Psoas muscle (tissue), 8 donors: ENCODE measurements around the gene MED13L. TPM values are rescaled to one million over a fixed set of nuclear protein-coding genes. Genes with fewer than 3 reads are reported as not detected.

ENCODE experiments used
- ATAC-seq, 4 donors: fragments of 200-7000 bp; cut with Tn5 transposase; one replicate each; pipeline ENCODE4 v1.9.1; 2020; ENCODE audit warnings: moderate library complexity in 3 of 4, mild to moderate bottlenecking in 2 of 4
- DNase-seq, 2 donors: peaks; one replicate each; pipeline ENCODE4 v3.0.0-alpha.2; 2020
- H3K27ac ChIP-seq: fragments of 200-600 bp; one replicate; pipeline ENCODE4 v1.8.0; 2022
- H3K27me3 ChIP-seq, 3 donors: fragments of 200-600 bp in 1 of 3; one replicate each; pipeline versions ENCODE4 v1.6.1 to v1.8.0; 2013 to 2022; ENCODE audit warnings: low read length in 2 of 3, mild to moderate bottlenecking in 2 of 3, moderate library complexity in 1 of 3; ENCODE audit not compliant: insufficient read depth in 3 of 3
- H3K36me3 ChIP-seq, 2 donors: fragments of 200-600 bp in 1 of 2; one replicate each; pipeline versions ENCODE4 v1.6.1 to v1.8.0; 2013 to 2022; ENCODE audit warnings: low read depth in 1 of 2, mild to moderate bottlenecking in 1 of 2, moderate library complexity in 1 of 2; ENCODE audit not compliant: insufficient read depth in 1 of 2
- H3K4me1 ChIP-seq: fragments of 200-600 bp; one replicate; pipeline ENCODE4 v1.8.0; 2022
- H3K4me3 ChIP-seq: fragments of 200-600 bp; one replicate; pipeline ENCODE4 v1.8.0; 2022; ENCODE audit warnings: mild to moderate bottlenecking
- H3K9me3 ChIP-seq: fragments of 200-600 bp; one replicate; pipeline ENCODE4 v1.8.0; 2022
- WGBS, 3 donors: extraction: QIAGEN DNeasy Blood & Tissue Kit; methylation state at CpG; one replicate each; pipeline versions ENCODE4 v1.1.6 to v1.1.7; 2013; 5-methylcytosine and 5-hydroxymethylcytosine counted together
- intact Hi-C, 2 donors: fragments of 100-400 bp; cut with DNase I; formaldehyde crosslinking; loops; one replicate each; pipeline versions ENCODE4 v1.11.0 to v1.14.2; 2022
- polyA plus RNA-seq, 3 donors: library from polyadenylated mRNA; stranded (reverse); fragments of 200-250 nt; gene quantifications; one replicate each; pipeline ENCODE4 v1.2.3, GENCODE V29; 2013
- total RNA-seq, 4 donors: library from RNA; stranded (reverse); fragmentation: NEBNext Ultra II Directional in 2 of 4; extraction: Animal tissue kit (Norgen Biotek cat#: 25700) in 2 of 4; gene quantifications; one replicate each; pipeline versions ENCODE4 v1.2.1 to v1.2.4, GENCODE V29; 2021 to 2023
- TF ChIP-seq, protein P1 (sequence below): fragments of 200-600 bp; IDR thresholded peaks from one replicate; pipeline ENCODE4 v1.8.0; 2022; ENCODE audit warnings: antibody characterized with exemption
- donor health status: healthy with polysubstance abuse.
- donor health status: DM: no; HTN: no; CAD: no; lungs with moderate emphysema.
- donor health status: Bipolar disorder and iron deficiency.
- donor health status: healthy.
- donor health status: DM: yes; HTN: yes; CAD: no.
- donor health status: DM: no; HTN: no; CAD: no.
- donor health status: DM: no; HTN: no; CAD: no.
- donor health status: DM: yes; HTN: yes; CAD: no.

Gene MED13L
- total and polyA plus RNA-seq, 7 donors, result 8.9 to 90.5 (median 72.5) TPM

DNA sequence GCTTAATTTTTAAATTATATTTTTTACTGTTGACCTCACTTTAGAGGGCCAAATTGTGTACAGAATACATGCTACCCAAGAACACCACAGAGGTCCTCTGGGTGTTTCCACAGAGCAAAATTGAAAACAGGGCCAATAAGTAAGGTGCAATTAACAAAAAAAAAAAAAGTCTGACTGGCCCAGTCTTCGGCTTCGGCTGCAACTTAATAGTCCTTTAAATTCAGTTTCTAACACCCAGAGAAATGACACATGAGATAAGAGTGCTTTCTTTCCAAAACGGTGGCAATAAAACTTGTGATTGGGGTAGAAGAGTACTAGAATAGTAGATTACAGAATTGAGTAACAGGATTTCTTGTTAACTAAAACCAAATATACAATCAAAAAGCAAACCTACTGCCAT lies 81.3 kb downstream of the MED13L start:
- H3K4me1 ChIP-seq, result peaks cover 77% of the 10 kb centered on the region

DNA sequence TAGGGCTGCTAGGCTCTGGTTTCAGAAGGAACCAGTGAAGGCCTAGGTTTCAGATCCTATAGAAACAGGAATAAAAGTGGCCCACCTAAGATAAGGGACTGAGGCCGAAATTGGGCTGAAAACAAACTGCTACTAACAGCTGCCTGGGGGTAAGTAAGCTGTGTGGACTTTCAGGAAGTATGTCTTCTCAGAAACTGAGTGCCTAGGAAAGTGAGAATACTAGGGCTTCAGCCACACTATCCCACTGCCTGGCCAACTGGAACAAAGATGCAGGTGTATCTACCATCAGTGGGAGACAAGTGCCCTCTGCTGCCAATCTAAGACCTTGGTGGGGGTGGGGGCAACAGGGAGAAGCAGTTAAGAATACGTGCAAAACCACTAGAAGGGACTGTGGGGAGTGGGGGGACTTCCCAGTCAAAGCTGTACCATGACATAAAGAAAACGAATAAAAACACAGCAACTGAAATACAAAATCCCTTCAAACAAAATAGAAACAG lies 82.5 kb downstream of the MED13L start:
- H3K9me3 ChIP-seq, result no peaks in the 10 kb centered on the region
- TF ChIP-seq, protein P1, sequence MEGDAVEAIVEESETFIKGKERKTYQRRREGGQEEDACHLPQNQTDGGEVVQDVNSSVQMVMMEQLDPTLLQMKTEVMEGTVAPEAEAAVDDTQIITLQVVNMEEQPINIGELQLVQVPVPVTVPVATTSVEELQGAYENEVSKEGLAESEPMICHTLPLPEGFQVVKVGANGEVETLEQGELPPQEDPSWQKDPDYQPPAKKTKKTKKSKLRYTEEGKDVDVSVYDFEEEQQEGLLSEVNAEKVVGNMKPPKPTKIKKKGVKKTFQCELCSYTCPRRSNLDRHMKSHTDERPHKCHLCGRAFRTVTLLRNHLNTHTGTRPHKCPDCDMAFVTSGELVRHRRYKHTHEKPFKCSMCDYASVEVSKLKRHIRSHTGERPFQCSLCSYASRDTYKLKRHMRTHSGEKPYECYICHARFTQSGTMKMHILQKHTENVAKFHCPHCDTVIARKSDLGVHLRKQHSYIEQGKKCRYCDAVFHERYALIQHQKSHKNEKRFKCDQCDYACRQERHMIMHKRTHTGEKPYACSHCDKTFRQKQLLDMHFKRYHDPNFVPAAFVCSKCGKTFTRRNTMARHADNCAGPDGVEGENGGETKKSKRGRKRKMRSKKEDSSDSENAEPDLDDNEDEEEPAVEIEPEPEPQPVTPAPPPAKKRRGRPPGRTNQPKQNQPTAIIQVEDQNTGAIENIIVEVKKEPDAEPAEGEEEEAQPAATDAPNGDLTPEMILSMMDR, result no peak
- no peaks in the 10 kb centered on the region for H3K36me3 ChIP-seq
- H3K4me3 ChIP-seq, result no peak overlapping the region
- 71 to 81% (median 74%) methylated on average over 3 of the region's 3 CpGs for WGBS, 3 donors
- H3K27ac ChIP-seq, result no peak overlapping the region
- intact Hi-C loops, result loop anchor here in 1 of 2 donors (10.0 kb wide), 1 partner anchor 50 kb away; no protein-coding TSS in a partner anchor
- ATAC-seq (peak in 2 of 4 donors; percentile 51 to 60), DNase-seq (no peak)
- peaks cover 76% of the 10 kb centered on the region for H3K4me1 ChIP-seq
- H3K27me3 ChIP-seq, result no peaks in the 10 kb centered on the region

More for the DNA sequence above, 81.3 kb downstream of the MED13L start:
- no peak for ATAC-seq
- no peak overlapping the region for H3K27ac ChIP-seq
- H3K9me3 ChIP-seq, result no peaks in the 10 kb centered on the region
- intact Hi-C loops, result loop anchor here in 1 of 2 donors (10.0 kb wide), 1 partner anchor 51 kb away; no protein-coding TSS in a partner anchor
- H3K36me3 ChIP-seq, result no peaks in the 10 kb centered on the region
- TF ChIP-seq, protein P1, result no peak
- H3K4me3 ChIP-seq, result no peak overlapping the region
- H3K27me3 ChIP-seq, result no peaks in the 10 kb centered on the region
- no peak for DNase-seq
- 15 to 36% (median 22%) methylated on average over 3 of the region's 3 CpGs for WGBS, 3 donors

DNA sequence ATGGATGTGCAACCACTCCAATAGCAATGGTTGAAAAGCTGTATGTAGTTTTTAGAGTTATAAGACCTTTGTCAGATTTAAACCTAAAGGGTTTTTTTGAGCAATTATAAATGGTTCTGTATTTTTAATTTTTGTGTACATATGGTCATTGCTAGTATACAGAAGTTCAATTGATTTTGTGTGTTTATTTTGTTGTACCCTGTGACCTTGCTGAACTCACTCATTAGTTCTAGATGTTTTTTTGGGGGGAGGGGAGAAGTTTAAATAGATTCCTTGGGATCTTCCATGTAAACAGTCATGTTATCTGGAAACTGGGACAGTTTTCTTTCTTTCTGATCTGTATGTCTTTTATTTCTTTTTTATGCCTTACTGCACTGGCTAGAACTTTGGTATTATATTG lies 87.8 kb downstream of the MED13L start:
- DNase-seq (no peak), ATAC-seq (no peak)
- Histone ChIP-seq H3K4me3 (no peak overlapping the region), H3K4me1 (peaks cover 79% of the 10 kb centered on the region), H3K9me3 (no peaks in the 10 kb centered on the region), H3K27me3 (no peaks in the 10 kb centered on the region), H3K36me3 (no peaks in the 10 kb centered on the region), H3K27ac (no peak overlapping the region)
- intact Hi-C loops, result loop anchor here in 1 of 2 donors (10.0 kb wide), 1 partner anchor 45 kb away; no protein-coding TSS in a partner anchor
- TF ChIP-seq, protein P1, result no peak

DNA sequence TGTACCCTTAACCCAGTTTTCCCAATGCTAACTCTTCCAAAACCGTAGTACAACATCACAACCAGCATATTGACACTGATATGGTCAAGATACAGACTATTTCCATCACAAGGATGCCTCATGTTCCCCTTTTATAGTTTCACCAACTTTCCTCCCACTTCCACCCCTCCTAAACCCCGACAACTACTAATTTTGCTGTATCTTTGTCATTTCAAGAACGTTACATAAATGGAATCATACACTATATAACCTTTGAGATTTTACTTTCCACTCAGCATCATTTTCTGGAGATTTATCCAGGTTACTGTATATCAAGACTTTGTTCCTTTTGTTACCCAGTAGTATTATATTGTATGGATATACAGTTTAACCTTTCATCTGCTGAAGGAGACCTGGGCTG lies 88.9 kb downstream of the MED13L start:
- no peak overlapping the region for H3K27ac ChIP-seq
- H3K4me1 ChIP-seq, result peaks cover 83% of the 10 kb centered on the region
- WGBS, 3 donors, result 74 to 86% (median 80%) methylated on average over 3 of the region's 3 CpGs

More for the DNA sequence above, 88.9 kb downstream of the MED13L start:
- TF ChIP-seq, protein P1, result no peak
- H3K4me3 ChIP-seq, result no peak overlapping the region
- no peak for DNase-seq
- H3K36me3 ChIP-seq, result no peaks in the 10 kb centered on the region
- no peak for ATAC-seq
- intact Hi-C loops, result no loop called here
- no peaks in the 10 kb centered on the region for H3K27me3 ChIP-seq
- no peaks in the 10 kb centered on the region for H3K9me3 ChIP-seq
